VCaP (cell line): ENCODE results near the gene KCTD20.

Experiments
- H3K27ac ChIP-seq: fragments of 450-650 bp; 2 replicates; pipeline ENCODE4 v1.5.1; 2017
- CTCF ChIP-seq: fragments of 450-650 bp; conservative IDR thresholded peaks from 2 replicates; pipeline ENCODE4 v1.5.1; 2017; ENCODE audit warnings: mild to moderate bottlenecking, moderate library complexity

KCTD20 gene

GRCh38 chr6:36488221-36488620 lies 45.4 kb downstream of the KCTD20 start:
- H3K27ac ChIP-seq: no peak overlapping the region
- TF ChIP-seq CTCF: no peak

GRCh38 chr6:36489426-36489825 lies 46.6 kb downstream of the KCTD20 start:
- H3K27ac ChIP-seq: no peak overlapping the region
- TF ChIP-seq CTCF: no peak

GRCh38 chr6:36491378-36491965 lies 48.7 kb downstream of the KCTD20 start:
- H3K27ac ChIP-seq: no peak overlapping the region
- no peak for TF ChIP-seq CTCF

GRCh38 chr6:36492092-36492491 lies 49.3 kb downstream of the KCTD20 start:
- no peak for TF ChIP-seq CTCF
- no peak overlapping the region for H3K27ac ChIP-seq

GRCh38 chr6:36492621-36493020 lies 49.8 kb downstream of the KCTD20 start:
- H3K27ac ChIP-seq: no peak overlapping the region
- TF ChIP-seq CTCF: no peak

GRCh38 chr6:36493319-36493718 lies 50.5 kb downstream of the KCTD20 start:
- H3K27ac ChIP-seq: no peak overlapping the region
- TF ChIP-seq CTCF: no peak

GRCh38 chr6:36493859-36494258 lies 51.1 kb downstream of the KCTD20 start:
- H3K27ac ChIP-seq: no peak overlapping the region
- no peak for TF ChIP-seq CTCF
